ENCODE results near the gene TRIM14.
"Not testable (repeated sequence)": the region's sequence is repeated elsewhere in the genome, so short reads cannot be mapped to it uniquely, and the experiment has no call there.

Gene TRIM14

DNA sequence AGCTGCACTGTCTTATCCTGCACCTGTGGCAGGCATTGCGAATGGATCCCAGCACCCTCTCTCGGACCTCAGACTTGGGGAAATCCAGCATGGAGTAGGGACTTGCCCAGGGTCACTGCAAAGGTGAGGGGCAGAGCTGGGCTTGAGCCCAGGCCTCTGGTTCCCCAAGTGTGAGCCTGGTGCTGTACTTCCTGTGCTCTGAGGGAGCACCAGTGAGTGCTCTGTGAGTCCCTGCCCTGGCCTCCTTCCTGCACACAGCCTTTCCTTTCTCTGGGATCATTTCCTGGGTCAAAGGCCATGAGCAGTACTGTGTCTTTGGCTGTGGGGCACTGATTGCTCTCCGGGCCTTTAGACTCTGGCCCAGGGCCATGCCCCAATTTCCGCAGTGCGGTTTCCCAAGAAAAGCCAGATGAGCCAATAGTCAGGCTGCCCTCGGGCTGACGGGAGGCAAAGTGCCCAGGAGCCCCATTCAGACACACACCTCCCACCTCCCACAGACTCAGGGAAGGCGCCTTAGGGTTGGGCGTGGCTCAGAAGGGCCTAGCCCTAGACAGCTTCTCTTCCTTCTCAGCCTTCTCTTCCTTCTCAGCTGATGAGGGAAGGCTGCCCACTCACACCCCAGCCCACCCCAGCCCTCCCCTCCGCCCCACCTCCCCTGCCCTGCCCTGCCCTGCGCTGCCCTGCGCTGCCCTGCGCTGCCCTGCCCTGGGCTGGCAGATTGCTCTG lies 23.3 kb upstream of the TRIM14 start:
- no peak for DNase-seq

- no peak for DNase-seq
Observed at GRCh38 chr9:98140503-98140902, 21.5 kb upstream of the TRIM14 start.

DNA sequence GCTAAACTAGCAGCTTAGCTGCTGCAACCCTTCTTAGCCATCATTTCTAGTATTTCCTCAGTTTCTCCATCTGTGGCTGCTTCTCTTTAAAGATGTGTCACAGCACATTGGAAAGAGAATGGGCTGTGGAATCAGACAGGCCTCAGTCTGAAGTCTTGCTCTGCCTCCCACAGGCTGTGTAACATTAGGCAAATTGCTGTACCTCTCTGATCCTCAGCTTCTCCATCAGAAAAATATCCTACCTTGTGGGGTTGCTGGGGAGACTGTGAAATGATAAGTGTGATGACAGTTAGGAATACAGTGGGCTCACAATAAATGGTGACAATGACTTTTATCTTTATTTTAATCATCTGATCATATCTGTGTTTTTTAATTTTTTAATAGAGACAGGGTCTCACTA lies 17.5 kb upstream of the TRIM14 start:
- no peak for DNase-seq

DNA sequence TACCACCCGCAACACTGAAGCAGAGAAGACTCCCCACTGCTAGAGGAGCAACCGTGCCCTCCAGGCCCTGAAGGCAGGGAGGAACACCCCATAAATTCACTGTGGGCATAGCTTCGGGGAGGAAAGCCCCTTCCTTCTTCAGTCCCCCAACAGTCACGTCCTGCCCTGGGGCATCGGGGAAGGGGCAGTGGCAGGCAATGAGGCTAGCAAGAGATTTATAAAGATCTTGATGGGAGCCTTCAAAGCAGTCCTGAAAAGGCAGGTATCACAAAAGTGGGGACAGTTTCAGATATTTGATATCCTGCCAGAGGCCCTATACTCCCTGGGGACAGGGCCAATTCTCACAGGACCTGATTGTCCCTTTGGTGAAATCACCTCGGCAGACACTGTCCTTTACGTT lies 16.9 kb upstream of the TRIM14 start:
- no peak for DNase-seq

DNA sequence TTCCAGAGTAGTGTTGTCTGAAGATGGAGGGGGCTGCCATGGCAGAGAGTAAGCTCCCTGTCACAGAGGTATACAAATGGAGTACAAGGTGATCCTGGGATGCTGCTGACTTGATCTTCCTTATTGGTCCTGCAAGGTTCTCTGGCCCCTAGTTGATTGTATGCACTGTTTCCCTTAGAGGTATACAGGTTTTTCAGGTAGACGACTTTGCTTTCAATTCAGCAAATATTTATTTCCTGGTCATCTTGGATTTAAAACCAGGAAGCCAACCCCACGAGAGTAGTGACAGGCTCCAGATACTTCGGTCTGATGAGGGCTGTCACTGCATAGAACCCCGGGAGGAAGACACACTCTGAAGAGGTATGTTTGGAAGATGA lies 16.5 kb upstream of the TRIM14 start:
- no peak for DNase-seq

- DNase-seq, result no peak
Observed at GRCh38 chr9:98134702-98135557, 15.9 kb upstream of the TRIM14 start.

DNA sequence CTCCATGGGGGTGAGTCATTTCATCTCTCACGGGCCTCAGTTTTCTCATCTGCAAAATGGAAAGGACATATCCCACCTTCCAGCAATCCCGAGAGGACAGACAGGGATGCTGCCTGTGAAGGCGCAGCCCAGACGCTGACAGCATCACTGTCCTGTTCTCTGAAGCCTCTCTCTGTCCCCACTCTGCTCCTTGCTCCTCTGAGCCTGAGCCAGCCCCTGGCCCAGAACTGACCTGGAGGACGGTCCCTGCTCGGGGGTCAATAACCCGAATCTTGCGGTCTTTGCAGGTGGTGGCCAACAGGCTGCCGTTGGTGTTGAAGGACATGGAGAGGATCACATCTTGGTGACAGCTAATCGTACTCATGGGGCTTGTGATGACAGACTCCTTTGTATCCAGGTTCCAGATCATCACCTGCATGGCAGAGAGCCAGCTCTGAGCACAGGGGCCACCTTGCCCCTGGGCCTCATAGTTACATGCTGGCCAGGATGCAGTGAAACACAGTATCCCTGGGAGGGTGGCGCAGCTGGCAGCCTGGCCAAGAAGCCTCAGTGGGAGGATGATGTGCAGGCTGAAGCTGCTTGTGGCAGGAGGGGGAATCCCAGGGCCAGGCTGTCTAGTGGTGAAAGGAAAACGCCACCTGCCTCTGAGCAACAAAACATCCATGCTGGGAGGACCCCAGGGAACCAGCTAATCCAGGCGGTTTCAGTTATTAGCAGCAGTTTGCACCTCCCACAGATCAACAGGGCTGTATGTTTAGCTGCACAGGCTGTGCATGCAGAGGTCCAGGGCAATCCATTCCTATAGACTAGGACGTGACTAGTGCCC lies 14.0 kb upstream of the TRIM14 start:
- peak; percentile 17 to 48 for DNase-seq

GRCh38 chr9:98132158-98132557 lies 13.1 kb upstream of the TRIM14 start:
- DNase-seq, result no peak

- DNase-seq, result no peak
Observed at GRCh38 chr9:98130576-98131228, 11.7 kb upstream of the TRIM14 start.

DNA sequence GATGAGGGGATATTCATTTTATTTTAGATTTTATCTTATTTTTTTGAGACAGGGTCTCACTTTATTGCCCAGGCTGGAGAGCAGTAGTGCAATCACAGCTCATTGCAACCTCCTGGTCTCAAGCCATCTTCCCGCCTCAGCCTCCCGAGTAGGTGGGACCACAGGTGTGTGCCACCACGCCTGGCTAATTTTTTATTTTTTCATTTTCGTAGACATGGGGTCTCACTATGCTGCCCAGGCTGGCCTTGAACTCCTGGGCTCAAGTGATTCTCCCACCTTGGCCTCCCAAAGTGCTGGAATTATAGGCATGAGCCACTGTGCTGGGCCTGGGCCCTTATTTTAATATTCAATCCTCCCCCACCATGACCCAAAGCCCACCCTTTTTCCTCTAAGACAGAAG lies 11.0 kb upstream of the TRIM14 start:
- DNase-seq, result not testable (repeated sequence)

DNA sequence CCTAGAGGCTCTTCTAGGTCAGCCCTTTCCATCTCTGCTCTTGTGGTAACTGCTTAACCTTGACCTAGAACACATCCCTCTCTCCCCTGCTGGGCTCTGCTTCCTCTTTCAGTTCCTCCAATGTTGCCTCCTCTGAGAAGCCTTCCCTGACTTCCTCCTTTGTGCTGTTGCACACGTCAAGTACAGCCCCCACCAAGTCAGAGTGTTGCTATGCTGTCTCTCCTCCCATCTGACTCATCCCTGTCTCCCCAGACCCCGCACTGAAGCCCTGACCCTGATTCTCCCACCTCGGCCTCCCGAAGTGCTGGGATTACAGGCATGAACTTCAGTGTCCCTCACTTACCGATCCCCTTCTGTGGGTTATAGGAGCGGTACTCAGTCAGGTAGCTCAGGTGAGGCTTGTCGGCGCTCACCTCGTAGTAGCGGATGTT lies 10.4 kb upstream of the TRIM14 start:
- DNase-seq, result no peak

GRCh38 chr9:98128316-98128715 lies 9.3 kb upstream of the TRIM14 start:
- DNase-seq, result no peak

DNA sequence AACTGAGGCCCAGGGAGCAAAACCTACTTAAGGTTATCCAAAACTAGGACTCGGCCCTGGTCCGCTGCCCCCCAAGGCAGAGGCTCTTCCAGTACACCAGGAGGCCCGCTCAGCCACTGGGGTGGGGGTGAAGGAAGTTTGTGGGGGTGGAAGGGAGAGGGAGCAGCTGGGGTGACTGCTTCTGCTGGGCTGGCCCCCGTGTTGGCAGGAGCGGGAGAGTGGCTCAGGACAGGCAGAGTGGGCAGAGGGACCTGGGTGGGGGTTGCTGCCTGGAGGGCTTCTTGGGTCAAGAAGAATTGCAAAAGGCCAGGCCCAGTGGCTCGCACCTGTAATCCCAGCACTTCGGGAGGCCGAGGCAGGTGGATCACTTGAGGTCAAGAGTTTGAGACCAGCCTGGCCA lies 8.2 kb upstream of the TRIM14 start:
- no peak for DNase-seq

- DNase-seq, result no peak
Observed at GRCh38 chr9:98124637-98125426, 5.8 kb upstream of the TRIM14 start.

DNA sequence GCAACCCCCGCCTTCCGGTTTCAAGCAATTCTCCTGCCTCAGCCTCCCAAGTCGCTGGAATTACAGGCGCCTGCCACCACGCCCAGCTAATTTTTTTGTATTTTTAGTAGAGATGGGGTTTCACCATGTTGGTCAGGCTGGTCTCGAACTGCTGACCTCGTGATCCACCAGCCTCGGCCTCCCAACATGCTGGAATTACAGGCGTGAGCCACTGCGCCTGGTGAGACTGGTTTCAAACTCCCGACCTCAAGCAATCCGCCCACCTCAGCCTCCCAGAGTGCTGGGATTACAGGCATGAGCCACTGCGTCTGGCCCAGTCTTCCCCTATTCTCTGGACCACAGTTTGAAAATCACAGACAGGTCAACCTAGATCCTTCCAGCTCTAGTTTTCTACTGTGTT lies 5.1 kb upstream of the TRIM14 start:
- DNase-seq, result not testable (repeated sequence)

- no peak for DNase-seq
Observed at GRCh38 chr9:98121058-98121457, 2.0 kb upstream of the TRIM14 start.

DNA sequence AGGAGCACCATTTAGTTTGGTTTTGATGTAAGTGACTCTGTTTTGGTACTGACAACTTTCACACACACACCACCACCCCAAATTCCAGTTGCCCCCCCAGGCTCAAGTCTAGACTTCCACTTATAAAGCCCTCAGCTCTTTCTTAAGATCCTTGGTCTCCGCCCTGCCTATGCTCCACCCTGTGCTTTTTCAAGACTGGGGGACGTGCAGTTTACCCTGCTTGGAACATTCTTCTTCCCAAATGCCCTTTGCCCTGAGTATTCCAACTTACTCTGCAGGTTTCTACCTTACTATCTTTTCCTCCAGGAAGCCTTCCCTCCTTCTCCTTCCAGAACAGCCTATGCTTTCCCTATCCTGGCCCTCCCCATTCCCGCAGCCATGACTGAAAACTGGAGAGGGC lies 1.5 kb upstream of the TRIM14 start:
- DNase-seq, result no peak

- DNase-seq, result peak; percentile 26 to 36
Observed at GRCh38 chr9:98117984-98118639, 910 bp downstream of the TRIM14 start.

- not testable (repeated sequence) for DNase-seq
Observed at GRCh38 chr9:98117097-98117496, 1.9 kb downstream of the TRIM14 start.

DNA sequence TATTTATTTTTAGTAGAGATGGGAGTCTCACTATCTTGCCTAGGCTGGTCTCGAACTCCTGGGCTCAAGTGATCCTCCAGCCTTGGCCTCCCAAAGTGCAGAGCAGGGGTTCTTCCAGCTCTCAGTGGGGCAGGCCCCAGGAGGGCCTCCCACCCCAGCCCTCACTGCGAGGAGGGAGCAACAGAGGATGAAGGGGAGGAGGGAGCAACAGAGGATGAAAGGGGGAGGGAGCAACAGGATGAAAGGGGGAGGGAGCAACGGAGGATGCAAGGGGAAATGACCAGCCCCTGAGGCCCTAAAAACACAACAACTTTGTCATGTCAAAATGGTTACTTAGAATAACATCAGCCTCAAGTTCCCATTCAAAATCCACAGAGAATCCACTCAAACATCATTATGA lies 10.0 kb downstream of the TRIM14 start:
- no peak for DNase-seq

GRCh38 chr9:98108531-98109031 lies 10.4 kb downstream of the TRIM14 start:
- DNase-seq, result no peak

Measured in SHP77 (cell line).